Limb (tissue), 2 donors: ENCODE results near the gene ADGRB3.
"Not testable (repeated sequence)": the region's sequence is repeated elsewhere in the genome, so short reads cannot be mapped to it uniquely, and the experiment has no call there.

ENCODE experiments used
- DNase-seq, 2 donors: peaks; one replicate each; pipeline ENCODE4 v3.0.0-alpha.2; 2016; ENCODE audit errors: extremely low spot score in 2 of 2

The ADGRB3 gene

DNA sequence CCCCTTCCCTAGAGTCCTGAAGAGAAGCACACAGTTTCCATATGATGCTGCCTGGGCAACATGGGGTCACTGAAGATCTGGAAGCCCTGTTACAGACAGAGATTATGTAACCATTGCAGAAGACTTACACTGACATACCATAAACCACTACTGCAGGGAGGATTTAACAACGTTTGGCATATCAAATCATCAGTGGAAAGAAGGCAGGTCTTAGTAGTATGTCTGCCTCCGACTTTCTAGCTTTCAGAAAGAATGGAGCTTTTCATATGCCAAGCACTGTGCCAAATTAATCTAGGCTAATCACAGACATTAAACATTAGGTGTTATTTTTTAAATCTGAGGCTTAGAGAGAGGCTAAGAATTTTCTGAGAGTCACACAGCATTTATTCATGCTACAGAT is 144.3 kb downstream of the ADGRB3 start:
- no peak for DNase-seq

DNA sequence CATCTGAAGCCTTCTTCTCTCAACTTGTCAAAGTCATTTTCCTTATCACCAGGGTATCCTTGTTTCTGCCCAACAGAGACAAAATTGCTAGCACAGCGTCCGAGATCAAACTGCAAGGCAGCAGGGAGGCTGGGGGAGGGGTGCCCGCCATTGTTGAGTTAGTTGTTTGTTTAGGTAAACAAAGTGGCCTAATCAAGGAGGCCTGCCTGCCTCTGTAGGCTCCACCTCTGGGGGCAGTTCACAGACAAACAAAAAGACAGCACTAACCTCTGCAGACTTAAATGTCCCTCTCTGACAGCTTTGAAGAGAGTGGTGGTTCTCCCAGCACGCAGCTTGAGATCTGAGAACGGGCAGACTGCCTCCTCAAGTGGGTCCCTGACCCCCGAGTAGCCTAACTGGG is 155.0 kb downstream of the ADGRB3 start:
- DNase-seq = not testable (repeated sequence)

DNA sequence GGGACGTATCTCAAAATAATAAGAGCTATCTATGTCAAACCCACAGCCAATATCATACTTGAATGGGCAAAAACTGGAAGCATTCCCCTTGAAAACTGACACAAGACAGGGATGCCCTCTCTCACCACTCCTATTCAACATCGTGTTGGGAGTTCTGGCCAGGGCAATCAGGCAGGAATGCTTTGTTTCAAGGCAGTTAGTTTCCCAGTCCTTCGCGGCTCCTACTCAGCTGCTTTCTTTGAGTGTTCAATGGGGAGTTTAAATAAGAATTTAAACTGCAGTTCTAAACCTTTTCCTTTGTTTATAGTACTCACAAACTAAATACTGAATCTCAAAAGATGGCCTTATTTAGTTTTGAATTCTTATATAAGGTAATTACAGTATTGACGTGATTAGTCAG is 179.9 kb downstream of the ADGRB3 start:
- not testable (repeated sequence) for DNase-seq

DNA sequence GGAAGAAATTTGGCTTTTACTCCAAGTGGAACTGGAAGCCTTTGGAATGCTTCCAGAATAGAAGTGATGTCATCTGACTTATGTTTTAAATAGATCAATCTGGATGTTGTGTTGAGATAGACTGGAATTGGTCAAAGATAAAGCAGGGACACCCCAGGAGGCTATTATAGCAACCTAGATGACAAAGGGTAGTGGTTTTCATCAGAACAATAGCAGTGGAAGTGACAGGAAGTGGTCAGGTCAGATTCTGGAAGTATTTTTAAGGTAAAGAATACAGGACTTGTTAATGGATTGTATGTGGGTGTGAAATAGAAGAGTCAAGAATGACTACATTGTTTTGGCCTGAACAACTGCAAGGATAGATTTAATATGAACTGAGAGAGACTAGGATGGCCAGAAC is 191.4 kb downstream of the ADGRB3 start:
- no peak for DNase-seq

DNA sequence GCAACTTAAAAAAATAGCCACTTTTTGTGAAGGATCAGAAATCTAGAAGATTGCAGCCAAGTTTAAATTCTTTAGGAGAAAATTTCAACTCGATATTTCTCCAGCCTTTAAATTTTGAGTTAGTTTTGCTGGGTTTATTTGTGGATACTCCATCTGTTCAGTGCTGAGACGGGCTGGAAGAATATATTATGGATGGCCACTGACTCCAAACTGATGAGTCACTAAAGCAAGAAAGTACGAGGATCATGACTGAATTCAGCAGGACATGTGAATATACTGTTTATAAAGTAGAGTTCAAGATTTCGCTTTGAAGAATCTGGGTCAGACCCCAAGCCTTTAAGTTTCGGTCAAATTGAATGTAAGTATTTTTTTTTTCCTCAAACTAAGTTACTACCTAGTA is 199.5 kb downstream of the ADGRB3 start:
- no peak for DNase-seq

DNA sequence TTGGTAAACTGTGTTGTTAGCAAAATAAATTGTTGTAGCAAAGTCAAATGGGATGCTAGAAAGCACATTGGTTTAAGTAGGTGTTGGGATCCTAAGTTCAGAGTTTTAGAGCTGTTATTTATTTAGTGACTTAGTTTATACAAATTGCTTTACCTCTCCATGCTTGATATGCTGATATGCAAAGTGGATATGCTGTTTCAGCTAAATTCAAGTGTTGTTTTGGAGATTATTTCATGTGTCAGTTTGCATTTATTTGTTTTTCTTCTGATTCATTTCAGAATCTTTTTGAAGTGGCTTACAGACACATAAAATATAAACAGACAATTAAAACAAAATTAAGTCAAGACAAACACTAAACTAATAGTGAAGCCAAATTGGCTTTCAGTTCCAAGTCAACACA is 203.5 kb downstream of the ADGRB3 start:
- DNase-seq = no peak

DNA sequence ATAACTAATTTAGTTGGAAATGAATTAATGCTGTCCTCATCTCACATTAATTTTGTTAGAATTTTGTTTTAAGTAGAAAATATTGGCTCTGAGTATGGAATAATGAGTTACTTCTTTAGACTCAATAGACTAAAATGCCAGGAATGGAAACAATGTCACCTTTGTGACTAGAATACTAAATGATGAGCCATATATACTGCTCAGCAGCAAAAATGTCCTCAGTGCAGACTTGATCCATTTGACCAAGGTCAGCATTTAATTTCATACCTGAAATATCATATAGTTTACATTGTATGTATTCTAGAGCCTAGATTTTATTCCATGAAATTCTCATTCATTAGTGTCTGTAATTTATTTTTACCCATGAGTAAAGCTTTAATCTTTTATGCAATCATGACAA is 217.7 kb downstream of the ADGRB3 start:
- DNase-seq = no peak

DNA sequence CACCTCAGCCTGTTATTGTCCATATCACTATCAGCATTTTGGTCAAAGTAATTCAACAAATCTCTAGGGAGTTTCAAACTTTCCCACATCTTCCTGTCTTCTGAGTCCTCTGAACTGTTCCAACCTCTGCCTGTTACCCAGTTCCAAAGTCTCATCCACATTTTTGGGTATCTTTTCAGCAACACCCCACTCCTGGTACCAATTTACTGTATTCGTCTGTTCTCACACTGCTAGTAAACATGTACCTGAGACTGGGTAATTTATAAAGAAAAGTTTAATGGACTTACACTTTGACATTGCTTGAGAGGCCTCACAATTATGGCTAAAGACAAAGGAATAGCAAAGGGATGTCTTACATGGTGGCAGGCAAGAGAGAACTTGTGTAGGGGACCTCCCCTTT is 224.2 kb downstream of the ADGRB3 start:
- no peak for DNase-seq

DNA sequence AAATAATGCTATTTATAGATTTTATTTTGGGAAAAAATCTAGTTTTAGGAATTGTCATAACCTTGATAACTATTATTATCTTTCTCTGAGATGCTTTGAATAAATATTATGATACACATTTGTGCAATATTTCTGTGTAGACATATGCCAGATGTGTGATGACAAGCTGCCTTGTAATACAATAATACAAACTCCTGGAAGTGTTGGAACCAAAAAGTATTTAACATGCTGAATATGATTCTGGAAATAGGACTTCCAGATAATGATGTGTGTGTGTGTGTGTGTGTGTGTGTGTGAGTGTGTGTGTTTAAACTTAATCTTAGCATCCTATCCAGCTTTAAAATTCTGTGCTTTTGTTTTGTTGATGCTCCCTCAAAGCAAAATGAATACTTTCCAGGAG is 233.6 kb downstream of the ADGRB3 start:
- no peak for DNase-seq

DNA sequence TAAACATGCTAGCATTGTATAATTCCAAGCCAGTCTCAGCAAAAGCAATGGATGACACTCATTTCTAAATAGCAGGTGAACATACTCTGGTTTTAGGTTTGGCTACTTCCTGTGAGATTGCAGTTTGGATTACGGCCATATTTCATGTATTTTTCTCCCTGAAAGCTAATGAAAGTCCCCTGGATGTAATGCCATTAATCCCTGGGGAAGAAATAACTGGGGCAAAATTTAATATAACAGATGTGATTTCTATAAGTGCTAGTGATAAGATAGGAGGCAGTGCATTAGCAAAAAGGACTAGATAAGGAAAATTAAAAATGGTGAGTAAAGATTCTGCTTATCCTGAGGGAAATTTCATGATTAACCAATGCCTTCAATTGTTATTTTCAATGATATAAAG is 238.2 kb downstream of the ADGRB3 start:
- no peak for DNase-seq

DNA sequence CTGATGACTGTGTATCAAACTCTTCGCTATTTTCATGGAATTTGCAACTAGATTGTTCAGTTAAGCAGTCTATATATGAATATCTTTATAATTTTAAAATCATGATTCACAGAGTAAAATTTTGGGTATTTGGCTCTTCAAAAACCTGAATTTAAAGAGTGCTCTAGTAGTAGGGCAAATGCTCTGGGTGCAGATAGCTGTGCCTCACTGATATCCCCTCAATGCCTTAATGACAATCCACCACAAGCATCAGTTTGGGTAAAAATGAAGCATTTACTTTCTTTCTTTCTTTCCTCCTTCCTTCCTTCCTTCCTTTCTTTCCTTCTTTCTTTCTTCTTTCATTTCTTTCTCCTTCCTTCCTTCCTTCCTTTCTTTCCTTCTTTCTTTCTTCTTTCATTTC is 239.7 kb downstream of the ADGRB3 start:
- no peak for DNase-seq

DNA sequence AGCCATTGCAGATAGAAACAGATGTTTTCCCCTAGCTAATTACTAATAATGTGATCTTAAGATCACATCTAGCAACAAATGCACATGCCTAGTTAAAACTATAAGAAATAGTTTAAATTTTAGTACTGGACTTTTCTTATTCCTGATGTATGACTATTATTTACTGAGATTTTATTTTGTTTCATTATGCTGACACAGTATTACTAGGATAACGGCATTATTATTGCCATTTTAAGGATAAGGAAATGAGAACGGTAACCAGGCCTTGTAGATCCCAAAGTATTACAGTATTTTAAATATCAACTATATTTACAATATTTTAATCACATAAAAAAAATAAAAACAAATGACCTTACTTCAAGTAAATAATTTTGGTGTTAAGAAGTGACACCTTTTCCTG is 240.3 kb downstream of the ADGRB3 start:
- DNase-seq = no peak

DNA sequence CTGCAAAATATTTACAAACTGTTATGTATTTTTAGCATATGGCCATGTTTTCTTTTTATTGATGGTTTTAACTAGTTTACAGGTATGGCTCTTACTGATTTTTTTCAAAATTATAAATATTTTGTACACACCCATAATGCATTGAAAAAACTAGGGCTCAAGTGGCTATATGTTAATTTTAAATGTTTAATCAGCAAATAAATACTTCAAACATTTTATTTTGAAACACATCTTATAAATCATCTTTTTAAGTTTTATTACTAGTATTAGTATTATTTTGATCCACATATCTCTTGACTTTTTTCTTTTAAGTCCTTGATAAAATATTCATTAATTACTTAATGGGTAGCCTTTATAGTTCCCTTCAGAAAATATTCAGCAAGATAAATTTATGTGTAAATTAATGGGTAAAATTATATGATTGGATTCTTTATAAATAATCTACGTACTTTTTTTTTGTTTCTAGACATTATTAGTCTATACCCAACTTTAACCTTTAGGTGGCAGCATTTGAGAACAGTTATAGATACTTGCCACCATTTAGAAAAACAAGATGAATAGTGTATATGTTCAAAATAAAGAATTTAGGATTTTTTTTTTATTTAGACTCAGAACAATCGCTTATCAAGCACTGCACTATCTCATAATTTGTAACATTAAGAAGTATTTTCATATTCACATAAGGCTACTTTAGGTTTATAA is 241.9 kb downstream of the ADGRB3 start:
- DNase-seq = peak in 1 of 2 donors; percentile 56

DNA sequence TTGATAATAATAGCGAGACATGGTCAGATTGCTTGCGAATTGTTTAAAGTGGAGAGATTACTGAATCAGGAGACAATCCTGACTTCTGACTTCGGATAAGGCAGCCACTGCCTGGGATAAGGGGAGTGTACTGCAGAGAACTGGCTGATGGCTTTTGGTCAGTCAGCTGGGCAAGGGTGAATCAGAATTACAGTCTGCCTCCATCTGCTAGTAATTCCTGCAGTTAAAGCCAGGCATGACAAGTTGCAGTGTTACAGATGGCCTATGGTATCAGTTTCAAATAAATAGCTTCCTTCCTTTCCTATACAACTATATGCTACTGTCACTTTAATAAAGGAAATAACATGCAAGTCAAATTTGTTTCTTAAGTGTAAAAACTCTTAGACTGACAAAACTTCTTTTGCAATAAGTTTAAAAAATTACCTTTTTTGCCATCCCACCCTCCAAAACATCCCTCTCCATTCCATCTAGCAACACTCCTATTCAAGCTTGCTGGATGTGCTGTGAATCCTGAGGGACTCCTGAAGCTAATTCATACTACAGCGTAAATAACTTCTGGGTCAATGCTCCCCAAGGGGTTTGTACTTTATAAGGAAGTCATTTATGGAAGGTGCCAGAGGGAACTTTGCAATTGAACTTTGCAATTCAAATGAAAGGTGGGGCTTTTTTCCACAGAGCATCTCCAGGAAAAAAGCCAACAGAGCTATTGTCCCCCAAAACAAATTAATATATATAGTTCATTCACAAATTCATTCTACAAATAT is 245.2 kb downstream of the ADGRB3 start:
- DNase-seq = peak in 1 of 2 donors; percentile 18

DNA sequence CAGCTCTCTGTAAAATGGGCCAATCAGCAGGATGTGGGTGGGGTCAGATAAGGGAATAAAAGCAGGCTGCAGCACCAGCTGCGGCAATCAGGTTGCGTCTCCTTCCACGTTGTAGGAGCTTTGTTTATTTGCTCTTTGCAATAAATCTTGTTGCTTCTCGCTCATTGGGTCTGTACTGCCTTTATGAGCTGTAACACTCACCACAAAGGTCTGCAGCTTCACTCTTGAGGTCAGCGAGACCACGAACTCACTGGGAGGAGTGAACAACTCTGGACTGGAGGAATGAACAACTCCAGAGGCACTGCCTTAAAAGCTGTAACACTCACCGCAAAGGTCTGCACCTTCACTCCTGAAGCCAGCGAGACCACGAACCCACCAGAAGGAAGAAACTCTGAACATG is 248.2 kb downstream of the ADGRB3 start:
- not testable (repeated sequence) for DNase-seq

DNA sequence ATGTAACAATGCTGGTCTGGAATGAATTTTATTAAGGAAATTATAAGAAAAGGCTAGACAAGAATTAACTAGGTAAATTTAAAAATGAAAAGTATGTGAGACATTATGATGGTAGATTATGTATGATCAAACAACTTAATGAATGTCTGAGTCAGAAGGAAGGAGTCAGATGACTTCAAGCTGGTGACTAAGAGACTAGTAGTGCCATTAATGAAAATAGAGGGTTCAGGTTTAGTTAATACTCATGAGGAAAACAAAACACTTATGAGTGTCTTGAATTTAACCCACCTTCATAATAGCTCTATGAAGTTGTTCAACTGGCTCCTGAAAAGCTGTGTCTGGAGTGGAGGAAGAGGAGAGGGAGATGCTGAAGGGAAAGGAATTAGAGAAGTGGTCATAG is 256.3 kb downstream of the ADGRB3 start:
- DNase-seq = no peak

DNA sequence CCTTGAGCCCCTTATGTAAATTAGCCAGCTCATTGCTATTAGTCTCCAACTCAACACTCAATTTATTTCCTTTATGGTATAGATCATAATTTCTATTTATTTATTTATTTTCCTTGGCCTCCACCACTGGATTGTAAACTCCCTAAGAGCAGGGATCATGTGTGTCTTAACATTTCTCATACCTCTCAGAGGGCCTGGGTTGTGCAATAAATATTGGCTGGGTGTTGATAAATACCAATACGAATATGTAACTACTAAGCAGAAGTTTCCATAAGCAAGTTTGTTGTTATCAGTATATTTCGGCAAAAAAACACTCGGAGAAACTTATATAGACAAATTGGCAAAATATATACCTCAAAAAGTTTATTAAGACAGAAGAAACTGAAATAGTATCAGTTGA is 257.4 kb downstream of the ADGRB3 start:
- DNase-seq = no peak

DNA sequence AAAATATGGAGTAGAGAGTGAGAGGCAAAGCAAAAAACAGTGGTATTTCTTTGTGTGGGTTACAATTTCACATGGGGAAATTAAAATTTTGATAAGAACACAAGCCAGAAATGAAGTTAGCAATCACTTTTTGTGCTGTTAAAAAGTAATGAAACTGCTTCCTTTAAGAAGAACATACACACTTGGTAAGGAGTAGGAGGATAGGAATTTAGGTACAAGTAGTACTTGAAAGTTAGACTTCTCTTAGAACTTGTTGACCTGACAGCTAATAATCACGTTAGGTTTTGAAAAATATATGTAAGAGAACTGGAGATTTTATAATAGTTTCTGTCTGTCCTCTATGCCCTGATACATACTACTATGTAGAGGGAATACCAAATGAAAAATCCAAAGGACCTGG is 260.8 kb downstream of the ADGRB3 start:
- DNase-seq = no peak

DNA sequence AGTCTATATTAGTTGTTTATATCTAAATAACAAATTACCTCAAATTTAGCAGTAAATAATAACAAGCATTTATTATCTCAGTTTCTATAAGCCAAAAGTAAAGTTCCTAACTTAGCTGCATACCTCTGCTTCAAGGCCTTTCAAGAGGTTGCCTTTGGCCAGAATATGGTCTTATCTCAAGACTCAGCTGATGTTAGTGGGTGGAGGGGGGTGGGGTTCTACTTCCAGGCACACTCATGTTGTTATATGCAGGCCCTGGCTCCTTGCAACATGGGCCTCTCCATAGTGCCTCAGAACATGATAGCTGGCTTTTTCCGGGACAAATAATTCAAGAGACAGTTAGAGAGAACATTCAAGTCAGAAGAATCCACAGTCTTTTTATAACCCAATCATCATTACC is 266.0 kb downstream of the ADGRB3 start:
- DNase-seq = no peak

DNA sequence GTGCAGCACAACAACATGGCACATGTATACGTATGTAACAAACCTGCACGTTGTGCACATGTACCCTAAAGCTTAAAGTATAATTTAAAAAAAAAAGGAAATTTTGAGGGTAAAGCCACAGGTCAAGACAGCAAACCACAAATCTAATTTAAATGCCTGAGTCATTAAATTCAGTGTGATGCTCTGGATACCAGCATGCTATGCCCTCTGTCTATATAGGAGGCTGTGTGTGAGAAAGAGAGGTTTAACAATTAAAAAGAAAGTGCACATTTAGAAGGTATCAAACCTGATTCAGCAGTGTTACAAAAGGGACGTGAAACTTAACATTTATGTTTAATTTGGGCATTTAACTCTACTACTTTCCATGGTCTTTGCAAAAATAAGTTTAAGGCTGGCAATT is 276.3 kb downstream of the ADGRB3 start:
- DNase-seq = no peak

DNA sequence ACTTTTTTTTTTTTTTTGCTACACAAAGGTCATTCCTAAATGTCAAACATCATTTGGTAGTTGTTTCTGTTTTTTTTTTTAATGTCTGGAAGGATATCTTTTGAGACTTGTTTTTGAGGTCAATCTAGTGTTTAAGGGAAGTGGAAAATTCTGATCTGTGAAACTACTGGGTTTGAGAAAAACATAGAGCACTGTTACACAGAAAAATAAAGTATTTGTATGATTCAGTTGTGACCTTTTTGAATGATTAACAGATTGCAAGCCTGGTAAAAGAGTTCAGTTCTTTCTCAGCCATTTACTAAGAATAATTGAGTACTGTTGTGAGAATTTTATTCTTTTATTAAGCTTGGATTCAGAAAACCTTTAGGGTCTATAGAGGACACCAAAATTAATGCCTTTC is 276.7 kb downstream of the ADGRB3 start:
- DNase-seq = no peak

DNA sequence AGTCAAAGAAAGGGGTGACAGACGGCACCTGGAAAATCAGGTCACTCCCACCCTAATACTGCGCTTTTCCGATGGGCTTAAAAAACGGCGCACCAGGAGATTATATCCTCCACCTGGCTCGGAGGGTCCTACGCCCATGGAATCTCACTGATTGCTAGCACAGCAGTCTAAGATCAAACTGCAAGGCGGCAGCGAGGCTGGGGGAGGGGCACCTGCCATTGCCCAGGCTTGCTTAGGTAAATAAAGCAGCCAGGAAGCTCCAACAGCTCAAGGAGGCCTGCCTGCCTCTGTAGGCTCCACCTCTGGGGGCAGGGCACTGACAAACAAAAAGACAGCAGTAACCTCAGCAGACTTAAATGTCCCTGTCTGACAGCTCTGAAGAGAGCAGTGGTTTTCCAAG is 277.7 kb downstream of the ADGRB3 start:
- DNase-seq = not testable (repeated sequence)

DNA sequence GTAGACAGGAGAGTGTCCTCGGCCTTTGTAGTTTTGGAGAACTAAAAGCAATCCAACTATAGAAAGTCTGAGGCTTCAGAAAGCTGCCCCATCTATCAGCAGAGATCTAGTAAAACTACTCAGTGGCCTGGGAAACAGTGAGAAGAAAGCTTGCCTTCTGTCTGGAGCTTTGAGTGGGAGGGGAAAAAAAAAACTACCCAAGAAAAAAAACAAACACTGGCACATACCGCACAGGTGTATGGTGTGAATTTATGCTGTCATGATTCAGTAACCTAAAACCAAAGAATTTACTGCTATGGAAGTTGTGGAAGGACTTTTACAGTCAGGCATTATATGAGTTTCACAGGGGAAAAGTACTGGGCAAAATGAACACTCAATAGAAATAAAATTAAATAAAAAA is 280.5 kb downstream of the ADGRB3 start:
- DNase-seq = no peak
